A549 (cell line): ENCODE data around the gene EEFSEC. TPM values are rescaled to one million over a fixed set of nuclear protein-coding genes. Genes with fewer than 3 reads are reported as not detected.
A peak's percentile ranks its signal among the peaks of the same experiment; 100 is the strongest.

Source experiments
- ATAC-seq, 2 experiments: fragments of 200-7000 bp in 1 of 2; fragments of >200 bp in 1 of 2; cut with Nextera tagmentation in 1 of 2; cut with Tn5 transposase in 1 of 2; 3 replicates each; pipeline versions ENCODE4 v1.8.0 to v1.9.1; 2018 to 2020; ENCODE audit warnings: mild to moderate bottlenecking in 1 of 2, moderate library complexity in 1 of 2
- CTCF ChIA-PET: fragments of 300-600 bp; sonication (Branson Sonifier 250); formaldehyde crosslinking; extraction: SDS; loops from one replicate; lab custom pipeline; 2021; ENCODE audit warnings: antibody characterized with exemption, inconsistent platforms; lab: Yijun Ruan, JAX
- POLR2A ChIA-PET: fragments of 350-600 bp; formaldehyde crosslinking; extraction: SDS; loops from one replicate; lab custom pipeline; 2021; ENCODE audit warnings: antibody characterized with exemption, inconsistent platforms; lab: Yijun Ruan, JAX
- DNase-seq, 2 experiments: peaks; one replicate each; pipeline versions ENCODE4 v3.0.0 to v3.0.0-alpha.2; 2011 to 2016; ENCODE audit warnings: low read depth in 1 of 2, low spot score in 1 of 2
- FAIRE-seq: peaks from 2 replicates; lab custom pipeline; 2011; peaks lifted over from hg19 to GRCh38; lab: Jason Lieb, UNC
- H3K27ac ChIP-seq, 2 experiments: fragments of >200 bp; sonication (Bioruptor Twin); formaldehyde crosslinking; 3 replicates each; pipeline ENCODE4 v1.5.1; 2016 to 2017
- H3K4me1 ChIP-seq: fragments of >200 bp; sonication (Bioruptor Twin); formaldehyde crosslinking; 3 replicates; pipeline ENCODE4 v1.6.1; 2016
- H3K4me2 ChIP-seq: fragments of >200 bp; sonication (Bioruptor Twin); formaldehyde crosslinking; 3 replicates; pipeline ENCODE4 v1.6.1; 2016
- H3K4me3 ChIP-seq: fragments of >200 bp; sonication (Bioruptor Twin); formaldehyde crosslinking; 3 replicates; pipeline ENCODE4 v1.5.1; 2016
- H3K9me3 ChIP-seq: fragments of >200 bp; sonication (Bioruptor Twin); formaldehyde crosslinking; 3 replicates; pipeline ENCODE4 v1.6.1; 2016
- CBX2 ChIP-seq: fragments of 200-600 bp; sonication (generic); IDR thresholded peaks from 2 replicates; pipeline ENCODE4 v1.6.1; 2016; ENCODE audit warnings: low read depth, mild to moderate bottlenecking, borderline replicate concordance
- EP300 ChIP-seq, 2 experiments: fragments of >200 bp; sonication (Bioruptor Twin); formaldehyde crosslinking; IDR thresholded peaks; 2 replicates in 1 of 2; 3 replicates in 1 of 2; pipeline ENCODE4 v1.6.1; 2016 to 2017
- FOXS1 ChIP-seq: fragments of 250-450 bp; sonication (Bioruptor Pico); IDR thresholded peaks from 2 replicates; pipeline ENCODE4 v1.5.0; 2020; ENCODE audit warnings: mild to moderate bottlenecking, moderate library complexity
- HEYL ChIP-seq: fragments of 250-450 bp; sonication (Bioruptor Pico); IDR thresholded peaks from 2 replicates; pipeline ENCODE4 v1.8.0; 2021; ENCODE audit warnings: mild to moderate bottlenecking, moderate library complexity
- JUN ChIP-seq, 2 experiments: fragments of >200 bp; sonication (Bioruptor Twin); formaldehyde crosslinking; IDR thresholded peaks; 2 replicates in 1 of 2; 3 replicates in 1 of 2; pipeline ENCODE4 v1.6.1; 2016 to 2017
- KDM5A ChIP-seq: fragments of 200-600 bp; sonication (generic); IDR thresholded peaks from 2 replicates; pipeline ENCODE4 v1.6.1; 2016; ENCODE audit warnings: antibody characterized with exemption, mild to moderate bottlenecking
- MAFK ChIP-seq: fragments of 450-650 bp; IDR thresholded peaks from 2 replicates; pipeline ENCODE4 v1.6.1; 2014; ENCODE audit not compliant: partially characterized antibody
- NFE2L2 ChIP-seq: fragments of 150-350 bp; conservative IDR thresholded peaks from 2 replicates; pipeline ENCODE4 v1.6.1; 2014; ENCODE audit warnings: low read length
- RAD21 ChIP-seq, 2 experiments: fragments of >200 bp in 1 of 2; sonication (Bioruptor Twin) in 1 of 2; formaldehyde crosslinking in 1 of 2; IDR thresholded peaks in 1 of 2; conservative IDR thresholded peaks in 1 of 2; 2 replicates in 1 of 2; 3 replicates in 1 of 2; pipeline ENCODE4 v1.6.1; 2012 to 2018; ENCODE audit warnings: inconsistent platforms in 1 of 2
- SMC3 ChIP-seq: fragments of >200 bp; sonication (Bioruptor Twin); formaldehyde crosslinking; IDR thresholded peaks from 3 replicates; pipeline ENCODE4 v1.6.1; 2018; ENCODE audit warnings: inconsistent platforms
- ZFP36 ChIP-seq: fragments of 450-650 bp; IDR thresholded peaks from 2 replicates; pipeline ENCODE4 v1.6.1; 2014; ENCODE audit warnings: borderline replicate concordance; ENCODE audit not compliant: partially characterized antibody
- ZNF302 ChIP-seq: fragments of 250-450 bp; sonication (Bioruptor Pico); IDR thresholded peaks from 2 replicates; pipeline ENCODE4 v1.9.0; 2021; ENCODE audit warnings: inconsistent platforms, mild to moderate bottlenecking, moderate library complexity
- WGBS: methylation state at CpG from one replicate; pipeline ENCODE4 v1.1.6; 2017; ENCODE audit errors: missing lambda C conversion rate; 5-methylcytosine and 5-hydroxymethylcytosine counted together
- polyA plus RNA-seq, 4 experiments: library from polyadenylated mRNA; depleted of rRNA in 3 of 4; stranded (reverse); fragments of >200 nt; fragmentation: RNase III in 1 of 4; extraction: RNeasy Plus Mini Kit Qiagen cat#74134 plus additional on column Dnase treatment in 1 of 4; gene quantifications; 2 replicates in 3 of 4; 3 replicates in 1 of 4; pipeline ENCODE4 v1.2.3, GENCODE V29; 2011 to 2017
- TF ChIP-seq, protein P1 (sequence below): fragments of >200 bp; sonication (Bioruptor Twin); formaldehyde crosslinking; IDR thresholded peaks from 3 replicates; pipeline ENCODE4 v1.5.1; 2016
- TF ChIP-seq, protein P2 (sequence below): fragments of >200 bp; sonication (Bioruptor Twin); formaldehyde crosslinking; IDR thresholded peaks from 2 replicates; pipeline ENCODE4 v1.6.1; 2016
- TF ChIP-seq, protein P3 (sequence below): fragments of 200-600 bp; sonication (generic); IDR thresholded peaks from 2 replicates; pipeline ENCODE4 v1.6.1; 2016; ENCODE audit warnings: antibody characterized with exemption, mild to moderate bottlenecking, moderate library complexity

EEFSEC gene
- polyA plus RNA-seq, 2 of the 4 experiments (the other 2 are of a cell fraction): 6.9 to 7.3 TPM

- peak; percentile 17 to 61 for DNase-seq
- TF ChIP-seq ZNF302 (CRISPR knock-in tag) (no peak), SMC3 (peak; percentile 86), NFE2L2 (no peak), HEYL (no peak), RAD21 (conservative IDR thresholded peaks at IDR 0.05 in 1 of 2, IDR thresholded peaks at IDR 0.05 in 1 of 2) (peak; percentile 54 to 88), ZFP36 (peak; percentile 65)
- TF ChIP-seq, protein P1, sequence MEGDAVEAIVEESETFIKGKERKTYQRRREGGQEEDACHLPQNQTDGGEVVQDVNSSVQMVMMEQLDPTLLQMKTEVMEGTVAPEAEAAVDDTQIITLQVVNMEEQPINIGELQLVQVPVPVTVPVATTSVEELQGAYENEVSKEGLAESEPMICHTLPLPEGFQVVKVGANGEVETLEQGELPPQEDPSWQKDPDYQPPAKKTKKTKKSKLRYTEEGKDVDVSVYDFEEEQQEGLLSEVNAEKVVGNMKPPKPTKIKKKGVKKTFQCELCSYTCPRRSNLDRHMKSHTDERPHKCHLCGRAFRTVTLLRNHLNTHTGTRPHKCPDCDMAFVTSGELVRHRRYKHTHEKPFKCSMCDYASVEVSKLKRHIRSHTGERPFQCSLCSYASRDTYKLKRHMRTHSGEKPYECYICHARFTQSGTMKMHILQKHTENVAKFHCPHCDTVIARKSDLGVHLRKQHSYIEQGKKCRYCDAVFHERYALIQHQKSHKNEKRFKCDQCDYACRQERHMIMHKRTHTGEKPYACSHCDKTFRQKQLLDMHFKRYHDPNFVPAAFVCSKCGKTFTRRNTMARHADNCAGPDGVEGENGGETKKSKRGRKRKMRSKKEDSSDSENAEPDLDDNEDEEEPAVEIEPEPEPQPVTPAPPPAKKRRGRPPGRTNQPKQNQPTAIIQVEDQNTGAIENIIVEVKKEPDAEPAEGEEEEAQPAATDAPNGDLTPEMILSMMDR: peak; percentile 79
- ChIA-PET POLR2A (no interaction called here), CTCF (interaction anchor here (0.6 to 4.8 kb wide), 38 partner anchors 8 to 303 kb away, joined by 3 to 57 read pairs (median 4); no protein-coding TSS in a partner anchor)
- Histone ChIP-seq H3K4me2 (peak overlapping the region; percentile 82), H3K9me3 (no peaks in the 10 kb centered on the region), H3K27ac (peak overlapping the region; percentile 54 to 83; a peak in 5 of 6 replicates), H3K4me3 (peak overlapping the region; percentile 30; the same call in 2 of the 3 replicates), H3K4me1 (0 out of 3 replicates have a peak, but pooled peaks cover 3% of the 10 kb centered on the region)
- FAIRE-seq: no peak
- peak; percentile 84 to 92 for ATAC-seq
- 17% methylated on average over 6 of the region's 66 CpGs for WGBS
Observed at GRCh38 chr3:128426128-128426921, 273.0 kb downstream of the EEFSEC start.

- 0 out of 3 replicates have a peak, but pooled peaks cover 3% of the 10 kb centered on the region for H3K4me1 ChIP-seq
- no peak for ATAC-seq
- TF ChIP-seq, protein P2, sequence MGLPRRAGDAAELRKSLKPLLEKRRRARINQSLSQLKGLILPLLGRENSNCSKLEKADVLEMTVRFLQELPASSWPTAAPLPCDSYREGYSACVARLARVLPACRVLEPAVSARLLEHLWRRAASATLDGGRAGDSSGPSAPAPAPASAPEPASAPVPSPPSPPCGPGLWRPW: no peak
- no peak for TF ChIP-seq FOXS1 (CRISPR knock-in tag)
- no peak for TF ChIP-seq JUN (IDR thresholded peaks at IDR 0.05)
- TF ChIP-seq, all 56 proteins: peak for 0
- ChIA-PET POLR2A (no interaction called here), CTCF (interaction anchor here (0.7 to 4.8 kb wide), 12 partner anchors 13 to 237 kb away, joined by 3 to 57 read pairs (median 5); no protein-coding TSS in a partner anchor)
- H3K4me2 ChIP-seq: no peak overlapping the region
- H3K4me3 ChIP-seq: no peak overlapping the region
- no peaks in the 10 kb centered on the region for H3K9me3 ChIP-seq
- H3K27ac ChIP-seq: no peak overlapping the region
- 82% methylated on average over 10 of the region's 15 CpGs for WGBS
- FAIRE-seq (no peak), DNase-seq (no peak)
Observed at GRCh38 chr3:128427175-128427857, 274.0 kb downstream of the EEFSEC start.

DNA sequence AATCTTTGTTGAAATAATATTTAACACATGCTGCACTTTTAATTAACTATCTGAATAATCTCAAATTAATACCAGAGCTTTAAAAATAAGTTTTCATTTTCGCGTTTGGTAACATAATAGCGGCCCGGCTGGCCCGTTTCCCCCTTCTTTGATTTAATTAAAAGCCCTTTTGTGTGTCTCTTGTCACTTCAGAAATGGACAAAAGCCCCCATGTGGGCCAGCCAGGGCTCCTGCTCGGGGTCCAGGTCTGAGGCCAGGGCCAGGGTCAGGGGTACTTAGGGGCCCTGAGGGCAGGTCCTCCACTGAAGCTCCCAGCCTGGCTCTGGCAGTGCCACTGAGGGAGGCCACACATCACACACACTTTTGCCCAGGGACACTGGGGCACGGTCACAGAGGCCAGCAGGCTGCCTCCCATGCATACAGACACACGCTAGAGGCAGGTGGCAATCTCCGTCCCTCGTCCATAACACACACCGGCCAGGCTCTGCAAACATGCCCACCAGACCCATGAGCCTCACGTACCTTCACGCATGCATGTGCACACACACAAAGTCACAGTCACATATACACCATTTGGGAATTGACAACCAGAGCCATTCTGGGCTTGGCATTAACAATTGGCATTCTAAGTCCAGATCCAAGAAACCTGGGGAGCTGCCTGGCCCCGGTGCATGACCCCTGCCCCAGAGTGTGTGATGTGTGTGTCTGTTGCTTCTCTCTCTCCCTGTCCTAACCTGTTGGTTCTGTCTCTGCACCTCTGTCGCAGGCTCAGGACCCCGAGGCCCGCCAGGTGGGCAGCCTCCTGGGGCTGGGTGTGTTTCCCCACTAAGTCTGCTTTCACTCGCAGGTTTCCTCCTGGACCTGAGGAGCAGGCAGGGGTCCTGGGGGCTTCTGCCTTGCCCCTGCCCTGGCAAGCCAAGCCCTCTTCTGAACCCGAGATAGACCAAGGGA is 274.9 kb downstream of the EEFSEC start:
- POLR2A ChIA-PET: no interaction called here
- no peak for FAIRE-seq

More for the DNA sequence above, 274.9 kb downstream of the EEFSEC start:
- H3K4me1 ChIP-seq: 0 out of 3 replicates have a peak, but pooled peaks cover 3% of the 10 kb centered on the region
- H3K4me2 ChIP-seq: no peak overlapping the region
- TF ChIP-seq KDM5A (no peak), MAFK (no peak), EP300 (IDR thresholded peaks at IDR 0.05) (no peak), CBX2 (no peak)
- TF ChIP-seq, protein P3, sequence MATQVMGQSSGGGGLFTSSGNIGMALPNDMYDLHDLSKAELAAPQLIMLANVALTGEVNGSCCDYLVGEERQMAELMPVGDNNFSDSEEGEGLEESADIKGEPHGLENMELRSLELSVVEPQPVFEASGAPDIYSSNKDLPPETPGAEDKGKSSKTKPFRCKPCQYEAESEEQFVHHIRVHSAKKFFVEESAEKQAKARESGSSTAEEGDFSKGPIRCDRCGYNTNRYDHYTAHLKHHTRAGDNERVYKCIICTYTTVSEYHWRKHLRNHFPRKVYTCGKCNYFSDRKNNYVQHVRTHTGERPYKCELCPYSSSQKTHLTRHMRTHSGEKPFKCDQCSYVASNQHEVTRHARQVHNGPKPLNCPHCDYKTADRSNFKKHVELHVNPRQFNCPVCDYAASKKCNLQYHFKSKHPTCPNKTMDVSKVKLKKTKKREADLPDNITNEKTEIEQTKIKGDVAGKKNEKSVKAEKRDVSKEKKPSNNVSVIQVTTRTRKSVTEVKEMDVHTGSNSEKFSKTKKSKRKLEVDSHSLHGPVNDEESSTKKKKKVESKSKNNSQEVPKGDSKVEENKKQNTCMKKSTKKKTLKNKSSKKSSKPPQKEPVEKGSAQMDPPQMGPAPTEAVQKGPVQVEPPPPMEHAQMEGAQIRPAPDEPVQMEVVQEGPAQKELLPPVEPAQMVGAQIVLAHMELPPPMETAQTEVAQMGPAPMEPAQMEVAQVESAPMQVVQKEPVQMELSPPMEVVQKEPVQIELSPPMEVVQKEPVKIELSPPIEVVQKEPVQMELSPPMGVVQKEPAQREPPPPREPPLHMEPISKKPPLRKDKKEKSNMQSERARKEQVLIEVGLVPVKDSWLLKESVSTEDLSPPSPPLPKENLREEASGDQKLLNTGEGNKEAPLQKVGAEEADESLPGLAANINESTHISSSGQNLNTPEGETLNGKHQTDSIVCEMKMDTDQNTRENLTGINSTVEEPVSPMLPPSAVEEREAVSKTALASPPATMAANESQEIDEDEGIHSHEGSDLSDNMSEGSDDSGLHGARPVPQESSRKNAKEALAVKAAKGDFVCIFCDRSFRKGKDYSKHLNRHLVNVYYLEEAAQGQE: no peak
- TF ChIP-seq, protein P2: no peak
- no peak overlapping the region for H3K27ac ChIP-seq
- DNase-seq: no peak
- no peak for ATAC-seq
- H3K4me3 ChIP-seq: no peak overlapping the region
- WGBS: 81% methylated on average over 9 of the region's 19 CpGs
- H3K9me3 ChIP-seq: no peaks in the 10 kb centered on the region
- CTCF ChIA-PET: interaction anchor here (0.8 to 4.8 kb wide), 8 partner anchors 12 to 199 kb away, joined by 3 to 57 read pairs (median 5); no protein-coding TSS in a partner anchor
